ENCODE measurements around the gene OMP. TPM values are rescaled to one million over a fixed set of nuclear protein-coding genes. Genes with fewer than 3 reads are reported as not detected.

Gene OMP
- total RNA-seq, 1 experiment from 2014 or later, result not detected

DNA sequence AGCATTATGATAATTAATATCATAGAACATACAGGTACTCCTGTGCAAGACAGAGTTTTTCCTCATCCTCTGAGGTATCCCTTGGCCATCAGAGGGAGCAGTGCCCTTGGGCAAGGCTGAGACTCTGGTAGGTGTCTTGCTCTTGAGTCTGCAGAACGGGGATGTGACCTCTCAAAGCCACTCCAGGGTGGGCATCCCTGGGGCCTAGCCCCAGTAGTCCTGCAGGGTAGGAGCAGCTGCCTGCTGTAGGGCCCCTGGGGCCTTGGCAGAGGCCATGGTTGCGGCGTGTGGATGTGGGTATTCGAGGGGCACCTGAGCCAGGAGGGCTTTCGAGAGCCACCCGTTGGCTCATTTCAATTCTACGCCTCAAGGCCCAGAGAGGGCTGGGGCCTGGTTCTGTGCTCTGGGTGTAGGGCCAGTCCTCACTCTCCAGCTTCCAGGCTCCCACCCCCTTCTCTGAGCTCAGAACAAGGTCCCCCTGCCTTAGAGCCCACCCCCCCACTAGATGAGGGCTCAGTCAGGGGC, 7.7 kb upstream of the OMP start:
- Mint-ChIP-seq H3K27ac (no peak overlapping the region), H3K9me3 (no peaks in the 10 kb centered on the region), H3K4me1 (peaks cover 7% of the 10 kb centered on the region), H3K27me3 (ENCODE audit: low read depth) (no peaks in the 10 kb centered on the region), H3K4me3 (no peak overlapping the region), H3K36me3 (peaks cover 3% of the 10 kb centered on the region; the same call in 1 of the 2 replicates)
- no peak for ATAC-seq
- ChIA-PET POLR2A (no interaction called here), CTCF (interaction anchor here (1.1 to 2.5 kb wide), 3 partner anchors 18 to 32 kb away, joined by 4 to 7 read pairs (median 5); no protein-coding TSS in a partner anchor)
- TF ChIP-seq ESRRA (CRISPR knock-in tag; IDR thresholded peaks at IDR 0.05; ENCODE audit: borderline replicate concordance), result no peak
- TF ChIP-seq, protein P1, sequence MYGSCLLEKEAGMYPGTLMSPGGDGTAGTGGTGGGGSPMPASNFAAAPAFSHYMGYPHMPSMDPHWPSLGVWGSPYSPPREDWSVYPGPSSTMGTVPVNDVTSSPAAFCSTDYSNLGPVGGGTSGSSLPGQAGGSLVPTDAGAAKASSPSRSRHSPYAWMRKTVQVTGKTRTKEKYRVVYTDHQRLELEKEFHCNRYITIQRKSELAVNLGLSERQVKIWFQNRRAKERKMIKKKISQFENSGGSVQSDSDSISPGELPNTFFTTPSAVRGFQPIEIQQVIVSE (CRISPR knock-in tag; IDR thresholded peaks at IDR 0.05; ENCODE audit: borderline replicate concordance), result no peak
- no peak for TF ChIP-seq FOXP1 (CRISPR knock-in tag; IDR thresholded peaks at IDR 0.05; ENCODE audit: borderline replicate concordance)
- TF ChIP-seq ZNF263 (CRISPR knock-in tag; IDR thresholded peaks at IDR 0.05; ENCODE audit: low read depth), result no peak
- no peak for TF ChIP-seq TEAD4 (CRISPR knock-in tag; IDR thresholded peaks at IDR 0.05)
- TF ChIP-seq, protein P2, sequence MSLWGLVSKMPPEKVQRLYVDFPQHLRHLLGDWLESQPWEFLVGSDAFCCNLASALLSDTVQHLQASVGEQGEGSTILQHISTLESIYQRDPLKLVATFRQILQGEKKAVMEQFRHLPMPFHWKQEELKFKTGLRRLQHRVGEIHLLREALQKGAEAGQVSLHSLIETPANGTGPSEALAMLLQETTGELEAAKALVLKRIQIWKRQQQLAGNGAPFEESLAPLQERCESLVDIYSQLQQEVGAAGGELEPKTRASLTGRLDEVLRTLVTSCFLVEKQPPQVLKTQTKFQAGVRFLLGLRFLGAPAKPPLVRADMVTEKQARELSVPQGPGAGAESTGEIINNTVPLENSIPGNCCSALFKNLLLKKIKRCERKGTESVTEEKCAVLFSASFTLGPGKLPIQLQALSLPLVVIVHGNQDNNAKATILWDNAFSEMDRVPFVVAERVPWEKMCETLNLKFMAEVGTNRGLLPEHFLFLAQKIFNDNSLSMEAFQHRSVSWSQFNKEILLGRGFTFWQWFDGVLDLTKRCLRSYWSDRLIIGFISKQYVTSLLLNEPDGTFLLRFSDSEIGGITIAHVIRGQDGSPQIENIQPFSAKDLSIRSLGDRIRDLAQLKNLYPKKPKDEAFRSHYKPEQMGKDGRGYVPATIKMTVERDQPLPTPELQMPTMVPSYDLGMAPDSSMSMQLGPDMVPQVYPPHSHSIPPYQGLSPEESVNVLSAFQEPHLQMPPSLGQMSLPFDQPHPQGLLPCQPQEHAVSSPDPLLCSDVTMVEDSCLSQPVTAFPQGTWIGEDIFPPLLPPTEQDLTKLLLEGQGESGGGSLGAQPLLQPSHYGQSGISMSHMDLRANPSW (CRISPR knock-in tag; conservative IDR thresholded peaks at IDR 0.05; ENCODE audit: low read depth), result no peak
- TF ChIP-seq, protein P3, sequence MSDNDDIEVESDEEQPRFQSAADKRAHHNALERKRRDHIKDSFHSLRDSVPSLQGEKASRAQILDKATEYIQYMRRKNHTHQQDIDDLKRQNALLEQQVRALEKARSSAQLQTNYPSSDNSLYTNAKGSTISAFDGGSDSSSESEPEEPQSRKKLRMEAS (CRISPR knock-in tag; IDR thresholded peaks at IDR 0.05), result no peak
- TF ChIP-seq, protein P4, sequence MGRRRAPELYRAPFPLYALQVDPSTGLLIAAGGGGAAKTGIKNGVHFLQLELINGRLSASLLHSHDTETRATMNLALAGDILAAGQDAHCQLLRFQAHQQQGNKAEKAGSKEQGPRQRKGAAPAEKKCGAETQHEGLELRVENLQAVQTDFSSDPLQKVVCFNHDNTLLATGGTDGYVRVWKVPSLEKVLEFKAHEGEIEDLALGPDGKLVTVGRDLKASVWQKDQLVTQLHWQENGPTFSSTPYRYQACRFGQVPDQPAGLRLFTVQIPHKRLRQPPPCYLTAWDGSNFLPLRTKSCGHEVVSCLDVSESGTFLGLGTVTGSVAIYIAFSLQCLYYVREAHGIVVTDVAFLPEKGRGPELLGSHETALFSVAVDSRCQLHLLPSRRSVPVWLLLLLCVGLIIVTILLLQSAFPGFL (CRISPR knock-in tag; IDR thresholded peaks at IDR 0.05; ENCODE audit: borderline replicate concordance), result no peak
- no peak for TF ChIP-seq HMGA2 (CRISPR knock-in tag; IDR thresholded peaks at IDR 0.05)
- no peak for TF ChIP-seq TEAD1 (CRISPR knock-in tag; IDR thresholded peaks at IDR 0.05)
- TF ChIP-seq, protein P5, sequence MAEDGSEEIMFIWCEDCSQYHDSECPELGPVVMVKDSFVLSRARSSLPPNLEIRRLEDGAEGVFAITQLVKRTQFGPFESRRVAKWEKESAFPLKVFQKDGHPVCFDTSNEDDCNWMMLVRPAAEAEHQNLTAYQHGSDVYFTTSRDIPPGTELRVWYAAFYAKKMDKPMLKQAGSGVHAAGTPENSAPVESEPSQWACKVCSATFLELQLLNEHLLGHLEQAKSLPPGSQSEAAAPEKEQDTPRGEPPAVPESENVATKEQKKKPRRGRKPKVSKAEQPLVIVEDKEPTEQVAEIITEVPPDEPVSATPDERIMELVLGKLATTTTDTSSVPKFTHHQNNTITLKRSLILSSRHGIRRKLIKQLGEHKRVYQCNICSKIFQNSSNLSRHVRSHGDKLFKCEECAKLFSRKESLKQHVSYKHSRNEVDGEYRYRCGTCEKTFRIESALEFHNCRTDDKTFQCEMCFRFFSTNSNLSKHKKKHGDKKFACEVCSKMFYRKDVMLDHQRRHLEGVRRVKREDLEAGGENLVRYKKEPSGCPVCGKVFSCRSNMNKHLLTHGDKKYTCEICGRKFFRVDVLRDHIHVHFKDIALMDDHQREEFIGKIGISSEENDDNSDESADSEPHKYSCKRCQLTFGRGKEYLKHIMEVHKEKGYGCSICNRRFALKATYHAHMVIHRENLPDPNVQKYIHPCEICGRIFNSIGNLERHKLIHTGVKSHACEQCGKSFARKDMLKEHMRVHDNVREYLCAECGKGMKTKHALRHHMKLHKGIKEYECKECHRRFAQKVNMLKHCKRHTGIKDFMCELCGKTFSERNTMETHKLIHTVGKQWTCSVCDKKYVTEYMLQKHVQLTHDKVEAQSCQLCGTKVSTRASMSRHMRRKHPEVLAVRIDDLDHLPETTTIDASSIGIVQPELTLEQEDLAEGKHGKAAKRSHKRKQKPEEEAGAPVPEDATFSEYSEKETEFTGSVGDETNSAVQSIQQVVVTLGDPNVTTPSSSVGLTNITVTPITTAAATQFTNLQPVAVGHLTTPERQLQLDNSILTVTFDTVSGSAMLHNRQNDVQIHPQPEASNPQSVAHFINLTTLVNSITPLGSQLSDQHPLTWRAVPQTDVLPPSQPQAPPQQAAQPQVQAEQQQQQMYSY (CRISPR knock-in tag; IDR thresholded peaks at IDR 0.05), result no peak
- no peak for TF ChIP-seq ZBTB21 (CRISPR knock-in tag; IDR thresholded peaks at IDR 0.05; ENCODE audit: borderline replicate concordance)
- TF ChIP-seq FOXK1 (CRISPR knock-in tag; IDR thresholded peaks at IDR 0.05), result no peak
- TF ChIP-seq, protein P6, sequence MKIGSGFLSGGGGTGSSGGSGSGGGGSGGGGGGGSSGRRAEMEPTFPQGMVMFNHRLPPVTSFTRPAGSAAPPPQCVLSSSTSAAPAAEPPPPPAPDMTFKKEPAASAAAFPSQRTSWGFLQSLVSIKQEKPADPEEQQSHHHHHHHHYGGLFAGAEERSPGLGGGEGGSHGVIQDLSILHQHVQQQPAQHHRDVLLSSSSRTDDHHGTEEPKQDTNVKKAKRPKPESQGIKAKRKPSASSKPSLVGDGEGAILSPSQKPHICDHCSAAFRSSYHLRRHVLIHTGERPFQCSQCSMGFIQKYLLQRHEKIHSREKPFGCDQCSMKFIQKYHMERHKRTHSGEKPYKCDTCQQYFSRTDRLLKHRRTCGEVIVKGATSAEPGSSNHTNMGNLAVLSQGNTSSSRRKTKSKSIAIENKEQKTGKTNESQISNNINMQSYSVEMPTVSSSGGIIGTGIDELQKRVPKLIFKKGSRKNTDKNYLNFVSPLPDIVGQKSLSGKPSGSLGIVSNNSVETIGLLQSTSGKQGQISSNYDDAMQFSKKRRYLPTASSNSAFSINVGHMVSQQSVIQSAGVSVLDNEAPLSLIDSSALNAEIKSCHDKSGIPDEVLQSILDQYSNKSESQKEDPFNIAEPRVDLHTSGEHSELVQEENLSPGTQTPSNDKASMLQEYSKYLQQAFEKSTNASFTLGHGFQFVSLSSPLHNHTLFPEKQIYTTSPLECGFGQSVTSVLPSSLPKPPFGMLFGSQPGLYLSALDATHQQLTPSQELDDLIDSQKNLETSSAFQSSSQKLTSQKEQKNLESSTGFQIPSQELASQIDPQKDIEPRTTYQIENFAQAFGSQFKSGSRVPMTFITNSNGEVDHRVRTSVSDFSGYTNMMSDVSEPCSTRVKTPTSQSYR (CRISPR knock-in tag; IDR thresholded peaks at IDR 0.05), result no peak
- TF ChIP-seq, protein P7, sequence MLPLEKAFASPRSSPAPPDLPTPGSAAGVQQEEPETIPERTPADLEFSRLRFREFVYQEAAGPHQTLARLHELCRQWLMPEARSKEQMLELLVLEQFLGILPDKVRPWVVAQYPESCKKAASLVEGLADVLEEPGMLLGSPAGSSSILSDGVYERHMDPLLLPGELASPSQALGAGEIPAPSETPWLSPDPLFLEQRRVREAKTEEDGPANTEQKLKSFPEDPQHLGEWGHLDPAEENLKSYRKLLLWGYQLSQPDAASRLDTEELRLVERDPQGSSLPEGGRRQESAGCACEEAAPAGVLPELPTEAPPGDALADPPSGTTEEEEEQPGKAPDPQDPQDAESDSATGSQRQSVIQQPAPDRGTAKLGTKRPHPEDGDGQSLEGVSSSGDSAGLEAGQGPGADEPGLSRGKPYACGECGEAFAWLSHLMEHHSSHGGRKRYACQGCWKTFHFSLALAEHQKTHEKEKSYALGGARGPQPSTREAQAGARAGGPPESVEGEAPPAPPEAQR (CRISPR knock-in tag; IDR thresholded peaks at IDR 0.05), result no peak
- TF ChIP-seq SMAD4 (CRISPR knock-in tag; IDR thresholded peaks at IDR 0.05), result no peak
- TF ChIP-seq ZNF423 (CRISPR knock-in tag; IDR thresholded peaks at IDR 0.05), result no peak
- TF ChIP-seq GABPB1 (CRISPR knock-in tag; IDR thresholded peaks at IDR 0.05), result no peak
- no peak for TF ChIP-seq ZNF219 (CRISPR knock-in tag; IDR thresholded peaks at IDR 0.05; ENCODE audit: borderline replicate concordance)
- DNase-seq (ENCODE audit: low spot score), result no peak
